ENCODE data around the gene PRMT2.

- TF ChIP-seq CTCF (conservative IDR thresholded peaks at IDR 0.05 in 1 of 2, IDR thresholded peaks at IDR 0.05 in 1 of 2; ENCODE audit: low read depth in 1 of 2, low read length in 2 of 2) (no peak), EZH2 (IDR thresholded peaks at IDR 0.05; ENCODE audit: low read length, missing control alignments) (no peak)
Observed at GRCh38 chr21:46616050-46616449, 19.4 kb upstream of the PRMT2 start.
